Erythroblast (primary cell): ENCODE measurements around the gene COQ3.

Experiments used
- GATA1 ChIP-seq: IDR thresholded peaks from 2 replicates; pipeline ENCODE4 v1.6.1; 2011; ENCODE audit warnings: low read depth, mild to moderate bottlenecking, control low read depth, low read length, moderate library complexity
- POLR2A ChIP-seq: IDR thresholded peaks from 2 replicates; pipeline ENCODE4 v1.6.1; 2011; ENCODE audit warnings: mild to moderate bottlenecking, low read length

- TF ChIP-seq POLR2A (no peak), GATA1 (no peak)
Observed at GRCh38 chr6:99390896-99391295, 3.1 kb downstream of the COQ3 start.
